Spleen (tissue), 7 donors: ENCODE results near the gene NFKBIZ.

ENCODE experiments used
- CTCF ChIP-seq, 11 experiments: fragments of 200-600 bp in 7 of 11; fragments of 450-650 bp in 4 of 11; sonication (generic) in 4 of 11; IDR thresholded peaks in 8 of 11; conservative IDR thresholded peaks in 3 of 11; 1 replicate in 7 of 11; 2 replicates in 4 of 11; pipeline versions ENCODE4 v1.4.0 to v1.8.0; 2016 to 2021; ENCODE audit warnings: antibody characterized with exemption in 11 of 11, inconsistent platforms in 4 of 11, mild to moderate bottlenecking in 1 of 11
- POLR2A ChIP-seq, 3 donors: fragments of 450-650 bp; IDR thresholded peaks; one replicate each; pipeline ENCODE4 v1.5.1; 2017; ENCODE audit warnings: antibody characterized with exemption in 3 of 3, mild to moderate bottlenecking in 1 of 3
- donor health status: DM: no; HTN: no; CAD: no; lungs with moderate emphysema.
- donor health status: DM: no; HTN: no; CAD: no.
- donor health status: DM: no; HTN: no; CAD: no.

GRCh38 chr3:101812895-101813294 lies 36.4 kb upstream of the NFKBIZ start:
- TF ChIP-seq CTCF (IDR thresholded peaks at IDR 0.05 in 8 of 11, conservative IDR thresholded peaks at IDR 0.05 in 3 of 11) = no peak
- no peak for TF ChIP-seq POLR2A (IDR thresholded peaks at IDR 0.05)
